ENCODE results near the gene SRMS. TPM values are rescaled to one million over a fixed set of nuclear protein-coding genes. Genes with fewer than 3 reads are reported as not detected.

Gene SRMS
- total RNA-seq, 1 experiment from 2014 or later: 0.22 TPM

- BruUV-seq (replicated peaks): no TSS peak
- no peak overlapping the region for H3K9ac ChIP-seq (ENCODE audit: low read length)
- H3K4me2 ChIP-seq (ENCODE audit: low read length): no peak overlapping the region
- H3K9me2 ChIP-seq (replicated peaks; ENCODE audit: low read length): no peaks in the 10 kb centered on the region
- intact Hi-C loops (cut with micrococcal nuclease): no loop called here
- H2AFZ ChIP-seq (ENCODE audit: low read length): no peak overlapping the region
- no peaks in the 10 kb centered on the region for H4K20me1 ChIP-seq (ENCODE audit: low read length)
- no peak for TF ChIP-seq EZH2phosphoT487 (IDR thresholded peaks at IDR 0.05; ENCODE audit: borderline replicate concordance, low read length)
- ChIA-PET CTCF (no interaction called here), POLR2A (ENCODE audit: unreplicated experiment) (no interaction called here)
- no peaks in the 10 kb centered on the region for H3K9me3 ChIP-seq (ENCODE audit: low read length)
- H3K36me3 ChIP-seq (ENCODE audit: low read depth, low read length): no peaks in the 10 kb centered on the region
- no peaks in the 10 kb centered on the region for H3F3A ChIP-seq (ENCODE audit: low read length, unreplicated experiment)
- no peaks in the 10 kb centered on the region for H3K27me3 ChIP-seq (ENCODE audit: low read length)
- peaks cover 16% of the 10 kb centered on the region for H3K4me1 ChIP-seq (ENCODE audit: insufficient read depth, low read length)
- H3K4me3 ChIP-seq (ENCODE audit: low read length): no peak overlapping the region
- DNase-seq: no peak
- peaks cover 12% of the 10 kb centered on the region for H3K79me2 ChIP-seq (ENCODE audit: low read length)
- ATAC-seq: no peak
- H3K27ac ChIP-seq (ENCODE audit: low read length): no peak overlapping the region
Observed at GRCh38 chr20:63570281-63571086, 22.9 kb upstream of the SRMS start.

- Histone ChIP-seq H3K4me3 (ENCODE audit: low read length) (no peak overlapping the region), H3K4me2 (ENCODE audit: low read length) (no peak overlapping the region), H3F3A (ENCODE audit: low read length, unreplicated experiment) (no peaks in the 10 kb centered on the region), H3K27me3 (ENCODE audit: low read length) (no peaks in the 10 kb centered on the region), H3K9me3 (ENCODE audit: low read length) (no peaks in the 10 kb centered on the region), H3K9ac (ENCODE audit: low read length) (no peak overlapping the region), H3K27ac (ENCODE audit: low read length) (no peak overlapping the region), H3K79me2 (ENCODE audit: low read length) (peaks cover 12% of the 10 kb centered on the region), H2AFZ (ENCODE audit: low read length) (no peak overlapping the region), H4K20me1 (ENCODE audit: low read length) (no peaks in the 10 kb centered on the region), H3K9me2 (replicated peaks; ENCODE audit: low read length) (no peaks in the 10 kb centered on the region), H3K4me1 (ENCODE audit: insufficient read depth, low read length) (peaks cover 7% of the 10 kb centered on the region), H3K36me3 (ENCODE audit: low read depth, low read length) (no peaks in the 10 kb centered on the region)
- ChIA-PET CTCF (no interaction called here), POLR2A (ENCODE audit: unreplicated experiment) (no interaction called here)
- no peak for ATAC-seq
- intact Hi-C loops (cut with micrococcal nuclease): no loop called here
- BruUV-seq (replicated peaks): no TSS peak
- no peak for DNase-seq
- TF ChIP-seq EZH2phosphoT487 (IDR thresholded peaks at IDR 0.05; ENCODE audit: borderline replicate concordance, low read length) (no peak), CTCF (conservative IDR thresholded peaks at IDR 0.05; ENCODE audit: low read depth, low read length) (no peak), EZH2 (IDR thresholded peaks at IDR 0.05; ENCODE audit: low read length, unreplicated experiment) (no peak)
Observed at GRCh38 chr20:63568986-63569949, 21.7 kb upstream of the SRMS start.

GRCh38 chr20:63568170-63568981 lies 20.8 kb upstream of the SRMS start:
- no peaks in the 10 kb centered on the region for H3F3A ChIP-seq (ENCODE audit: low read length, unreplicated experiment)
- no peak overlapping the region for H3K4me3 ChIP-seq (ENCODE audit: low read length)
- peaks cover 8% of the 10 kb centered on the region for H3K79me2 ChIP-seq (ENCODE audit: low read length)
- no peak overlapping the region for H3K9ac ChIP-seq (ENCODE audit: low read length)
- POLR2A ChIA-PET (ENCODE audit: unreplicated experiment): no interaction called here
- no peak overlapping the region for H3K4me2 ChIP-seq (ENCODE audit: low read length)
- H4K20me1 ChIP-seq (ENCODE audit: low read length): no peaks in the 10 kb centered on the region
- ATAC-seq (no peak; the same call in 1 of the 2 replicates), DNase-seq (no peak)
- no peaks in the 10 kb centered on the region for H3K9me3 ChIP-seq (ENCODE audit: low read length)
- H3K4me1 ChIP-seq (ENCODE audit: insufficient read depth, low read length): peaks cover 5% of the 10 kb centered on the region; the same call in 1 of the 2 replicates
- no peaks in the 10 kb centered on the region for H3K36me3 ChIP-seq (ENCODE audit: low read depth, low read length)
- H3K27me3 ChIP-seq (ENCODE audit: low read length): no peaks in the 10 kb centered on the region
- TF ChIP-seq EZH2phosphoT487 (IDR thresholded peaks at IDR 0.05; ENCODE audit: borderline replicate concordance, low read length) (no peak), EZH2 (IDR thresholded peaks at IDR 0.05; ENCODE audit: low read length, unreplicated experiment) (no peak), CTCF (conservative IDR thresholded peaks at IDR 0.05; ENCODE audit: low read depth, low read length) (no peak)
- H2AFZ ChIP-seq (ENCODE audit: low read length): no peak overlapping the region
- no peak overlapping the region for H3K27ac ChIP-seq (ENCODE audit: low read length)
- intact Hi-C loops (cut with micrococcal nuclease): no loop called here
- CTCF ChIA-PET: no interaction called here
- BruUV-seq (replicated peaks): no TSS peak
- no peaks in the 10 kb centered on the region for H3K9me2 ChIP-seq (replicated peaks; ENCODE audit: low read length)

All from PC-3 (cell line).